Natural killer cell (primary cell): Measurements from ENCODE around the gene GRIN1. TPM values are rescaled to one million over a fixed set of nuclear protein-coding genes. Genes with fewer than 3 reads are reported as not detected.

Experiments used
- ATAC-seq, 3 donors: fragments of 150-1000 bp in 2 of 3; fragments of 200-7000 bp in 1 of 3; cut with Tn5 transposase; 1 replicate in 1 of 3; 2 replicates in 2 of 3; pipeline ENCODE4 v1.10.0; 2021; ENCODE audit warnings: mild to moderate bottlenecking in 2 of 3, moderate library complexity in 2 of 3
- DNase-seq, 2 donors: peaks; one replicate each; pipeline versions ENCODE4 v3.0.0 to v3.0.0-alpha.2; 2013 to 2021; ENCODE audit warnings: mixed read lengths in 1 of 2
- H3K27ac ChIP-seq: one replicate; pipeline ENCODE4 v1.5.1; 2013; ENCODE audit warnings: mild to moderate bottlenecking, low read length
- H3K27me3 ChIP-seq: one replicate; pipeline ENCODE4 v1.6.1; 2013; ENCODE audit warnings: low read length; ENCODE audit not compliant: control insufficient read depth, insufficient read depth
- H3K36me3 ChIP-seq: one replicate; pipeline ENCODE4 v1.6.1; 2013; ENCODE audit warnings: low read length; ENCODE audit not compliant: control insufficient read depth, insufficient read depth
- H3K4me1 ChIP-seq: one replicate; pipeline ENCODE4 v1.6.1; 2013; ENCODE audit warnings: low read length; ENCODE audit not compliant: control insufficient read depth, insufficient read depth
- H3K4me3 ChIP-seq: one replicate; pipeline ENCODE4 v1.5.1; 2013; ENCODE audit warnings: low read length
- H3K9me3 ChIP-seq: one replicate; pipeline ENCODE4 v1.6.1; 2013; ENCODE audit warnings: low read length; ENCODE audit not compliant: control insufficient read depth, insufficient read depth
- H3K27ac Mint-ChIP-seq, 2 donors: one replicate each; pipeline ENCODE4 v1.8.0; 2022; ENCODE audit warnings: mild to moderate bottlenecking in 2 of 2, mixed read lengths in 2 of 2, moderate library complexity in 1 of 2
- H3K27me3 Mint-ChIP-seq, 2 donors: one replicate each; pipeline ENCODE4 v1.8.0; 2022; ENCODE audit warnings: low read depth in 2 of 2, mixed read lengths in 2 of 2
- H3K36me3 Mint-ChIP-seq: one replicate; pipeline ENCODE4 v1.8.0; 2022; ENCODE audit warnings: mixed read lengths
- H3K4me1 Mint-ChIP-seq, 2 donors: one replicate each; pipeline ENCODE4 v1.8.0; 2022; ENCODE audit warnings: mixed read lengths in 2 of 2
- H3K4me3 Mint-ChIP-seq: one replicate; pipeline ENCODE4 v1.8.0; 2022; ENCODE audit warnings: mild to moderate bottlenecking, moderate library complexity, mixed read lengths
- H3K9me3 Mint-ChIP-seq, 2 donors: one replicate each; pipeline ENCODE4 v1.8.0; 2022; ENCODE audit warnings: mixed read lengths in 2 of 2
- CTCF ChIP-seq: fragments of 200-600 bp; IDR thresholded peaks from one replicate; pipeline ENCODE4 v1.8.0; 2022; ENCODE audit warnings: antibody characterized with exemption
- WGBS: methylation state at CpG from one replicate; pipeline ENCODE4 v1.1.7; 2013; ENCODE audit warnings: missing lambda C conversion rate; ENCODE audit not compliant: insufficient coverage; 5-methylcytosine and 5-hydroxymethylcytosine counted together
- intact Hi-C: fragments of 100-400 bp; cut with micrococcal nuclease; formaldehyde crosslinking; loops from one replicate; pipeline ENCODE4 v1.14.2; 2022
- total RNA-seq, 4 donors: library from RNA; stranded (reverse); fragments of 120-200 nt in 1 of 4; gene quantifications; one replicate each; pipeline versions ENCODE4 v1.2.3 to v1.2.4, GENCODE V29; 2013 to 2022

The GRIN1 gene
- total RNA-seq, 3 donors from 2014 or later (not counting 1 experiment from before 2014, with no cell fraction given) = not detected

GRCh38 chr9:137148661-137149060 is 9.7 kb downstream of the GRIN1 start:
- ATAC-seq (no peak), DNase-seq (no peak)
- Mint-ChIP-seq H3K27ac (no peak overlapping the region), H3K4me1 (no peaks in the 10 kb centered on the region), H3K4me3 (no peak overlapping the region), H3K9me3 (no peaks in the 10 kb centered on the region), H3K27me3 (peaks cover 0 to 8% of the 10 kb centered on the region in 2 donors), H3K36me3 (no peaks in the 10 kb centered on the region)
- TF ChIP-seq CTCF = no peak
- Histone ChIP-seq H3K27ac (no peak overlapping the region), H3K27me3 (no peaks in the 10 kb centered on the region), H3K4me3 (no peak overlapping the region), H3K36me3 (no peaks in the 10 kb centered on the region), H3K4me1 (peaks cover 8% of the 10 kb centered on the region), H3K9me3 (no peaks in the 10 kb centered on the region)
- intact Hi-C loops = no loop called here
- 90% methylated on average over 19 of the region's 19 CpGs for WGBS

GRCh38 chr9:137149363-137149762 is 10.4 kb downstream of the GRIN1 start:
- no peaks in the 10 kb centered on the region for H3K9me3 Mint-ChIP-seq
- no peak for TF ChIP-seq CTCF
- ATAC-seq (no peak), DNase-seq (no peak)
- H3K4me1 Mint-ChIP-seq = no peaks in the 10 kb centered on the region
- Histone ChIP-seq H3K27me3 (no peaks in the 10 kb centered on the region), H3K27ac (no peak overlapping the region), H3K4me3 (no peak overlapping the region), H3K36me3 (no peaks in the 10 kb centered on the region), H3K9me3 (no peaks in the 10 kb centered on the region), H3K4me1 (peaks cover 8% of the 10 kb centered on the region)
- H3K27me3 Mint-ChIP-seq = peaks cover 0 to 8% of the 10 kb centered on the region in 2 donors
- WGBS = 94% methylated on average over 5 of the region's 5 CpGs
- no peak overlapping the region for H3K27ac Mint-ChIP-seq
- no peak overlapping the region for H3K4me3 Mint-ChIP-seq
- H3K36me3 Mint-ChIP-seq = no peaks in the 10 kb centered on the region
- intact Hi-C loops = no loop called here

- Histone ChIP-seq H3K9me3 (no peaks in the 10 kb centered on the region), H3K4me3 (no peak overlapping the region), H3K27ac (no peak overlapping the region), H3K27me3 (no peaks in the 10 kb centered on the region), H3K4me1 (peaks cover 8% of the 10 kb centered on the region), H3K36me3 (no peaks in the 10 kb centered on the region)
- ATAC-seq (no peak), DNase-seq (no peak)
- intact Hi-C loops = loop anchor here (2.0 kb wide), 1 partner anchor 41 kb away; no protein-coding TSS in a partner anchor
- no peaks in the 10 kb centered on the region for H3K36me3 Mint-ChIP-seq
- peaks cover 0 to 8% of the 10 kb centered on the region in 2 donors for H3K27me3 Mint-ChIP-seq
- no peaks in the 10 kb centered on the region for H3K4me1 Mint-ChIP-seq
- H3K9me3 Mint-ChIP-seq = no peaks in the 10 kb centered on the region
- no peak overlapping the region for H3K4me3 Mint-ChIP-seq
- no peak for TF ChIP-seq CTCF
- WGBS = 59% methylated on average over 20 of the region's 20 CpGs
- no peak overlapping the region for H3K27ac Mint-ChIP-seq
Measured at GRCh38 chr9:137149942-137150616, 11.1 kb downstream of the GRIN1 start.
